HEK293T (cell line): ENCODE results near the gene NAT8L.

Source experiments
- ARNT ChIP-seq: fragments of 450-650 bp; IDR thresholded peaks from 2 replicates; pipeline ENCODE4 v1.6.1; 2017; ENCODE audit warnings: mild to moderate bottlenecking
- CTBP1 ChIP-seq: fragments of 450-650 bp; IDR thresholded peaks from 2 replicates; pipeline ENCODE4 v1.6.1; 2016; ENCODE audit warnings: borderline replicate concordance
- ELF4 ChIP-seq: fragments of 450-650 bp; IDR thresholded peaks from 2 replicates; pipeline ENCODE4 v1.6.1; 2017; ENCODE audit warnings: antibody characterized with exemption
- FOXA1 ChIP-seq: fragments of 450-650 bp; IDR thresholded peaks from 2 replicates; pipeline ENCODE4 v1.6.1; 2016; ENCODE audit warnings: mild to moderate bottlenecking
- FOXK2 ChIP-seq: fragments of 450-650 bp; IDR thresholded peaks from 2 replicates; pipeline ENCODE4 v1.6.1; 2016; ENCODE audit warnings: mild to moderate bottlenecking
- FOXM1 ChIP-seq: fragments of 450-650 bp; IDR thresholded peaks from 2 replicates; pipeline ENCODE4 v1.6.1; 2017; ENCODE audit warnings: mild to moderate bottlenecking, borderline replicate concordance
- HDGF ChIP-seq: fragments of 450-650 bp; IDR thresholded peaks from 2 replicates; pipeline ENCODE4 v1.6.1; 2017; ENCODE audit warnings: antibody characterized with exemption, borderline replicate concordance
- LEF1 ChIP-seq: fragments of 450-650 bp; IDR thresholded peaks from 2 replicates; pipeline ENCODE4 v1.6.1; 2017; ENCODE audit warnings: mild to moderate bottlenecking, borderline replicate concordance
- NFRKB ChIP-seq: fragments of 450-650 bp; IDR thresholded peaks from 2 replicates; pipeline ENCODE4 v1.6.1; 2016; ENCODE audit warnings: mild to moderate bottlenecking, moderate library complexity
- SP1 ChIP-seq: fragments of 450-650 bp; IDR thresholded peaks from 2 replicates; pipeline ENCODE4 v1.6.1; 2017
- SUZ12 ChIP-seq: fragments of 450-650 bp; IDR thresholded peaks from 2 replicates; pipeline ENCODE4 v1.6.1; 2016; ENCODE audit warnings: mild to moderate bottlenecking
- TARDBP ChIP-seq: fragments of 450-650 bp; IDR thresholded peaks from 2 replicates; pipeline ENCODE4 v1.6.1; 2016
- ZNF384 ChIP-seq: fragments of 450-650 bp; IDR thresholded peaks from 2 replicates; pipeline ENCODE4 v1.6.1; 2016

DNA sequence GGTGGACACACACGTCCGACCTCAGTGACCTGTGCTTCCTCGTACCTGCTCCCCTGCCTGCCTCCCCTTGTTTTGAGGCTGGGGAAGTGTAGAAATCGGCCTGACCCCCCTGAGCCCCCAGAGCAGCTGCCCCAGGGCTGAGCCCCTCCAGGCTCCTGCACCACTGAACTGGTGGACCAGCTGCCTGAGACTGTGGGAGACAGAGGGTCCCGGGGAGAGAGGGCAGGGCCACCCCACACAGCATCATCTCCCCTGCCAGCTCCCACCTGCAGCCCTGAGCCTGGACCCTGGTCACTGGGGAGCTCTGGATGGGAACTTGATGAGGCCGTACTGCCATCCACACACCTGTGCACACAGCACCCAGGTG, 15.0 kb upstream of the NAT8L start:
- no peak for TF ChIP-seq SUZ12
- TF ChIP-seq ARNT, result no peak
- TF ChIP-seq NFRKB, result no peak
- TF ChIP-seq FOXA1, result no peak
- no peak for TF ChIP-seq ELF4
- TF ChIP-seq FOXM1, result no peak
- no peak for TF ChIP-seq SP1
- TF ChIP-seq CTBP1, result no peak
- TF ChIP-seq TARDBP, result no peak
- no peak for TF ChIP-seq ZNF384
- no peak for TF ChIP-seq FOXK2
- TF ChIP-seq HDGF, result no peak
- no peak for TF ChIP-seq LEF1
